ENCODE measurements around the gene SHLD2. TPM values are rescaled to one million over a fixed set of nuclear protein-coding genes. Genes with fewer than 3 reads are reported as not detected.
"Not testable (repeated sequence)": the region's sequence is repeated elsewhere in the genome, so short reads cannot be mapped to it uniquely, and the experiment has no call there.

SHLD2 gene
- total and polyA plus RNA-seq, 2 of the 4 experiments (the other 2 are of a cell fraction), result 10.6 to 19.9 TPM

- H3K4me3 ChIP-seq (ENCODE audit: insufficient read depth, low read depth, low read length); H3K79me1 ChIP-seq (ENCODE audit: low read depth in 1 of 2, low read length in 2 of 2); H3K36me3 ChIP-seq (ENCODE audit: control insufficient read depth, insufficient read depth, low read length); H4K20me1 ChIP-seq (ENCODE audit: insufficient read depth, low read length); H3K9ac ChIP-seq (ENCODE audit: low read depth, low read length); BruUV-seq (replicated peaks); H4K8ac ChIP-seq (ENCODE audit: low read depth in 2 of 2, low read length in 2 of 2); H3K4ac ChIP-seq (ENCODE audit: low read depth, low read length); H2AK9ac ChIP-seq (replicated peaks; ENCODE audit: low read depth, low read length, poor library complexity); H3K27me3 ChIP-seq (ENCODE audit: control insufficient read depth, insufficient read depth, low read length); intact Hi-C loops (cut with micrococcal nuclease); CTCF ChIA-PET; H4K5ac ChIP-seq (ENCODE audit: low read depth, low read length); H2AFZ ChIP-seq (replicated peaks; ENCODE audit: low read length, poor library complexity); H4K91ac ChIP-seq (ENCODE audit: insufficient read depth, low read depth, low read length); H2AK5ac ChIP-seq (ENCODE audit: low read depth, low read length); dilution Hi-C loops (cut with HindIII; ENCODE audit: low sequenced_read_pairs, unreplicated experiment); H2BK15ac ChIP-seq (ENCODE audit: low read depth, low read length); H3K23ac ChIP-seq (ENCODE audit: low read depth, low read length); POLR2A ChIA-PET (ENCODE audit: unreplicated experiment); H2BK120ac ChIP-seq (ENCODE audit: low read depth, low read length); H3K18ac ChIP-seq (ENCODE audit: low read depth, low read length); H3K27ac ChIP-seq (ENCODE audit: insufficient read depth, low read length); in situ Hi-C loops (cut with MboI; ENCODE audit: low sequenced_read_pairs); H3K56ac ChIP-seq (ENCODE audit: extremely low read depth, insufficient read depth, low read length); H3K4me1 ChIP-seq (ENCODE audit: control insufficient read depth, insufficient read depth, low read length); H2BK5ac ChIP-seq (ENCODE audit: low read depth, low read length, poor library complexity, severe bottlenecking); H3K9me1 ChIP-seq (ENCODE audit: insufficient read depth, low read length); H2BK20ac ChIP-seq (ENCODE audit: low read depth, low read length); H3K14ac ChIP-seq (replicated peaks; ENCODE audit: low read depth, low read length); H3K9me3 ChIP-seq (ENCODE audit: control insufficient read depth, insufficient read depth, low read length): not testable (repeated sequence)
- H3K4me2 ChIP-seq (ENCODE audit: low read depth, low read length), result peak overlapping the region; percentile 44; the same call in 1 of the 2 replicates
- DNase-seq (peak; percentile 7), ATAC-seq (ENCODE audit: low read depth) (peak; percentile 89)
- no CpG with 5 or more reads among the region's 1 CpG for WGBS, 2 experiments (ENCODE audit: extremely low coverage in 2 of 2, insufficient read length in 1 of 2)
Measured at GRCh38 chr10:87118122-87118521, 23.1 kb downstream of the SHLD2 start.

- H3K14ac ChIP-seq (replicated peaks; ENCODE audit: low read depth, low read length); H2BK15ac ChIP-seq (ENCODE audit: low read depth, low read length); H4K5ac ChIP-seq (ENCODE audit: low read depth, low read length); H3K27ac ChIP-seq (ENCODE audit: insufficient read depth, low read length); H4K8ac ChIP-seq (ENCODE audit: low read depth in 2 of 2, low read length in 2 of 2); H4K20me1 ChIP-seq (ENCODE audit: insufficient read depth, low read length); H3K79me1 ChIP-seq (ENCODE audit: low read depth in 1 of 2, low read length in 2 of 2); H3K4me2 ChIP-seq (ENCODE audit: low read depth, low read length); DNase-seq; ATAC-seq (ENCODE audit: low read depth); H3K56ac ChIP-seq (ENCODE audit: extremely low read depth, insufficient read depth, low read length); H3K4me3 ChIP-seq (ENCODE audit: insufficient read depth, low read depth, low read length); H2AK5ac ChIP-seq (ENCODE audit: low read depth, low read length); H4K91ac ChIP-seq (ENCODE audit: insufficient read depth, low read depth, low read length); BruUV-seq (replicated peaks); H3K9me3 ChIP-seq (ENCODE audit: control insufficient read depth, insufficient read depth, low read length); H3K23ac ChIP-seq (ENCODE audit: low read depth, low read length); H3K36me3 ChIP-seq (ENCODE audit: control insufficient read depth, insufficient read depth, low read length); H2BK5ac ChIP-seq (ENCODE audit: low read depth, low read length, poor library complexity, severe bottlenecking); in situ Hi-C loops (cut with MboI; ENCODE audit: low sequenced_read_pairs); H2AFZ ChIP-seq (replicated peaks; ENCODE audit: low read length, poor library complexity); H2BK20ac ChIP-seq (ENCODE audit: low read depth, low read length); dilution Hi-C loops (cut with HindIII; ENCODE audit: low sequenced_read_pairs, unreplicated experiment); H3K27me3 ChIP-seq (ENCODE audit: control insufficient read depth, insufficient read depth, low read length); intact Hi-C loops (cut with micrococcal nuclease); POLR2A ChIA-PET (ENCODE audit: unreplicated experiment); CTCF ChIA-PET; H3K4me1 ChIP-seq (ENCODE audit: control insufficient read depth, insufficient read depth, low read length); H2AK9ac ChIP-seq (replicated peaks; ENCODE audit: low read depth, low read length, poor library complexity); H3K4ac ChIP-seq (ENCODE audit: low read depth, low read length); H3K9ac ChIP-seq (ENCODE audit: low read depth, low read length); H2BK120ac ChIP-seq (ENCODE audit: low read depth, low read length); H3K9me1 ChIP-seq (ENCODE audit: insufficient read depth, low read length); H3K18ac ChIP-seq (ENCODE audit: low read depth, low read length): not testable (repeated sequence)
- WGBS, 2 experiments (ENCODE audit: extremely low coverage in 2 of 2, insufficient read length in 1 of 2), result no CpG with 5 or more reads among the region's 1 CpG
Measured at GRCh38 chr10:87119029-87119428, 24.0 kb downstream of the SHLD2 start.
